Activated CD8-positive, alpha-beta memory T cell treated with anti-CD3 and anti-CD28 coated beads for 1 hour (primary cell): ENCODE measurements around the gene NSMF.
"Not testable (repeated sequence)": the region's sequence is repeated elsewhere in the genome, so short reads cannot be mapped to it uniquely, and the experiment has no call there.

ENCODE experiments used
- DNase-seq, 2 donors: peaks; one replicate each; pipeline ENCODE4 v3.0.0-alpha.2; 2020; ENCODE audit warnings: low read depth in 1 of 2; ENCODE audit errors: extremely low read depth in 1 of 2

The NSMF gene

GRCh38 chr9:137477778-137478612, 18.9 kb upstream of the NSMF start:
- no peak for DNase-seq

- no peak for DNase-seq
These were observed 17.7 kb upstream of the NSMF start for GRCh38 chr9:137476856-137477255.

GRCh38 chr9:137475666-137476065, 16.5 kb upstream of the NSMF start:
- no peak for DNase-seq

GRCh38 chr9:137474271-137474670, 15.1 kb upstream of the NSMF start:
- no peak for DNase-seq

GRCh38 chr9:137470785-137471184, 11.7 kb upstream of the NSMF start:
- DNase-seq: no peak

GRCh38 chr9:137467896-137468295, 8.8 kb upstream of the NSMF start:
- no peak for DNase-seq

GRCh38 chr9:137467161-137467581, 8.0 kb upstream of the NSMF start:
- DNase-seq: no peak

GRCh38 chr9:137466389-137467085, 7.4 kb upstream of the NSMF start:
- DNase-seq: not testable (repeated sequence)

- no peak for DNase-seq
These were observed 6.7 kb upstream of the NSMF start for GRCh38 chr9:137465720-137466388.

GRCh38 chr9:137465000-137465719, 6.0 kb upstream of the NSMF start:
- DNase-seq: no peak

- DNase-seq: no peak
These were observed 5.3 kb upstream of the NSMF start for GRCh38 chr9:137464291-137464999.

- DNase-seq: no peak
These were observed 4.8 kb upstream of the NSMF start for GRCh38 chr9:137463931-137464290.

- no peak for DNase-seq
These were observed 4.1 kb upstream of the NSMF start for GRCh38 chr9:137462986-137463930.

GRCh38 chr9:137462396-137462985, 3.4 kb upstream of the NSMF start:
- DNase-seq: no peak

- peak; percentile 65 to 67 for DNase-seq
These were observed 2.7 kb upstream of the NSMF start for GRCh38 chr9:137461663-137462395.

- DNase-seq: no peak
These were observed 2.2 kb upstream of the NSMF start for GRCh38 chr9:137461316-137461662.

GRCh38 chr9:137460363-137461315, 1.5 kb upstream of the NSMF start:
- no peak for DNase-seq
